ENCODE results near the gene HIVEP3.
A peak's percentile ranks its signal among the peaks of the same experiment; 100 is the strongest.

HIVEP3 gene

GRCh38 chr1:41892301-41892781 lies 26.4 kb downstream of the HIVEP3 start:
- Mint-ChIP-seq H3K36me3 (ENCODE audit: low read depth) (no peaks in the 10 kb centered on the region), H3K4me1 (peaks cover 44% of the 10 kb centered on the region), H3K4me3 (no peak overlapping the region), H3K27me3 (ENCODE audit: low read depth) (peaks cover 3% of the 10 kb centered on the region), H3K27ac (peak overlapping the region in 2 of 3 experiments; percentile 64 to 67), H3K9me3 (no peaks in the 10 kb centered on the region)
- TF ChIP-seq CTCF (IDR thresholded peaks at IDR 0.05; ENCODE audit: unreplicated experiment in 3 of 3) = no peak

- Mint-ChIP-seq H3K36me3 (ENCODE audit: low read depth) (no peaks in the 10 kb centered on the region), H3K4me3 (peak overlapping the region in 1 of 3 experiments; percentile 55), H3K4me1 (peaks cover 44% of the 10 kb centered on the region), H3K27me3 (ENCODE audit: low read depth) (peaks cover 3% of the 10 kb centered on the region), H3K27ac (peak overlapping the region; percentile 15 to 67 (median 32)), H3K9me3 (no peaks in the 10 kb centered on the region)
- TF ChIP-seq CTCF (IDR thresholded peaks at IDR 0.05; ENCODE audit: unreplicated experiment in 3 of 3) = no peak
These were observed 27.4 kb downstream of the HIVEP3 start for GRCh38 chr1:41891199-41891896.

GRCh38 chr1:41890825-41891198 lies 27.9 kb downstream of the HIVEP3 start:
- peaks cover 3% of the 10 kb centered on the region for H3K27me3 Mint-ChIP-seq (ENCODE audit: low read depth)
- no peak for TF ChIP-seq CTCF (IDR thresholded peaks at IDR 0.05; ENCODE audit: unreplicated experiment in 3 of 3)
- no peak overlapping the region for H3K4me3 Mint-ChIP-seq
- no peaks in the 10 kb centered on the region for H3K9me3 Mint-ChIP-seq
- no peaks in the 10 kb centered on the region for H3K36me3 Mint-ChIP-seq (ENCODE audit: low read depth)
- H3K27ac Mint-ChIP-seq = peak overlapping the region in 2 of 3 experiments; percentile 14 to 67
- H3K4me1 Mint-ChIP-seq = peaks cover 48% of the 10 kb centered on the region

- no peaks in the 10 kb centered on the region for H3K9me3 Mint-ChIP-seq
- H3K27me3 Mint-ChIP-seq (ENCODE audit: low read depth) = peaks cover 3% of the 10 kb centered on the region
- peaks cover 45% of the 10 kb centered on the region for H3K4me1 Mint-ChIP-seq
- no peak for TF ChIP-seq CTCF (IDR thresholded peaks at IDR 0.05; ENCODE audit: unreplicated experiment in 3 of 3)
- H3K4me3 Mint-ChIP-seq = no peak overlapping the region
- no peaks in the 10 kb centered on the region for H3K36me3 Mint-ChIP-seq (ENCODE audit: low read depth)
- H3K27ac Mint-ChIP-seq = no peak overlapping the region
These were observed 29.0 kb downstream of the HIVEP3 start for GRCh38 chr1:41889506-41890414.

- Mint-ChIP-seq H3K9me3 (no peaks in the 10 kb centered on the region), H3K36me3 (ENCODE audit: low read depth) (no peaks in the 10 kb centered on the region), H3K27ac (no peak overlapping the region), H3K27me3 (ENCODE audit: low read depth) (peaks cover 3% of the 10 kb centered on the region), H3K4me1 (peaks cover 40% of the 10 kb centered on the region), H3K4me3 (no peak overlapping the region)
- no peak for TF ChIP-seq CTCF (IDR thresholded peaks at IDR 0.05; ENCODE audit: unreplicated experiment in 3 of 3)
These were observed 30.0 kb downstream of the HIVEP3 start for GRCh38 chr1:41888756-41889155.

Data from nephron (organoid).